ENCODE data around the gene RPS15. TPM values are rescaled to one million over a fixed set of nuclear protein-coding genes. Genes with fewer than 3 reads are reported as not detected.

RPS15 gene
- total and polyA plus RNA-seq, 2 donors from 2014 or later, result 893 to 1,823 TPM

- Histone ChIP-seq H3K9ac (ENCODE audit: low read length in 3 of 3) (no peak overlapping the region), H3K36me3 (ENCODE audit: control insufficient read depth in 2 of 3, insufficient read depth in 3 of 3, low read length in 3 of 3) (peaks cover 0 to 21% (median 14%) of the 10 kb centered on the region in 3 donors), H3K27me3 (ENCODE audit: control insufficient read depth, insufficient read depth, low read length) (no peaks in the 10 kb centered on the region), H3K9me3 (ENCODE audit: control insufficient read depth in 2 of 3, insufficient read depth in 1 of 3, low read length in 3 of 3) (no peaks in the 10 kb centered on the region), H3K27ac (ENCODE audit: low read depth in 2 of 2, low read length in 2 of 2) (no peak overlapping the region), H3K4me1 (ENCODE audit: control insufficient read depth in 2 of 3, insufficient read depth in 2 of 3, low read depth in 1 of 3, low read length in 3 of 3) (peaks cover 0 to 2% (median 0%) of the 10 kb centered on the region in 3 donors), H3K4me3 (ENCODE audit: low read length in 3 of 3) (no peak overlapping the region)
- intact Hi-C loops (cut with DNase I), result no loop called here
- DNase-seq (peak in 1 of 5 donors; percentile 75), FAIRE-seq (no peak)
- TF ChIP-seq CTCF (IDR thresholded peaks at IDR 0.05; ENCODE audit: borderline replicate concordance, extremely low read depth, insufficient read depth), result no peak
Measured at GRCh38 chr19:1432507-1432887, 5.7 kb upstream of the RPS15 start.

- peaks cover 0 to 20% (median 12%) of the 10 kb centered on the region in 3 donors for H3K36me3 ChIP-seq (ENCODE audit: control insufficient read depth in 2 of 3, insufficient read depth in 3 of 3, low read length in 3 of 3)
- no peaks in the 10 kb centered on the region for H3K9me3 ChIP-seq (ENCODE audit: control insufficient read depth in 2 of 3, insufficient read depth in 1 of 3, low read length in 3 of 3)
- FAIRE-seq, result no peak
- peaks cover 0 to 6% (median 0%) of the 10 kb centered on the region in 3 donors for H3K4me1 ChIP-seq (ENCODE audit: control insufficient read depth in 2 of 3, insufficient read depth in 2 of 3, low read depth in 1 of 3, low read length in 3 of 3)
- H3K4me3 ChIP-seq (ENCODE audit: low read length in 3 of 3), result no peak overlapping the region
- H3K27ac ChIP-seq (ENCODE audit: low read depth in 2 of 2, low read length in 2 of 2), result no peak overlapping the region
- no peak overlapping the region for H3K9ac ChIP-seq (ENCODE audit: low read length in 3 of 3)
- no peaks in the 10 kb centered on the region for H3K27me3 ChIP-seq (ENCODE audit: control insufficient read depth, insufficient read depth, low read length)
- DNase-seq, result peak in 2 of 5 donors; percentile 45 to 76
- intact Hi-C loops (cut with DNase I), result no loop called here
- TF ChIP-seq CTCF (IDR thresholded peaks at IDR 0.05; ENCODE audit: borderline replicate concordance, extremely low read depth, insufficient read depth), result no peak
Measured at GRCh38 chr19:1433119-1434039, 4.8 kb upstream of the RPS15 start.

- Histone ChIP-seq H3K36me3 (ENCODE audit: control insufficient read depth in 2 of 3, insufficient read depth in 3 of 3, low read length in 3 of 3) (peaks cover 0 to 20% (median 12%) of the 10 kb centered on the region in 3 donors), H3K4me1 (ENCODE audit: control insufficient read depth in 2 of 3, insufficient read depth in 2 of 3, low read depth in 1 of 3, low read length in 3 of 3) (peaks cover 0 to 6% (median 0%) of the 10 kb centered on the region in 3 donors), H3K9ac (ENCODE audit: low read length in 3 of 3) (no peak overlapping the region), H3K27me3 (ENCODE audit: control insufficient read depth, insufficient read depth, low read length) (no peaks in the 10 kb centered on the region), H3K27ac (ENCODE audit: low read depth in 2 of 2, low read length in 2 of 2) (no peak overlapping the region), H3K4me3 (ENCODE audit: low read length in 3 of 3) (no peak overlapping the region), H3K9me3 (ENCODE audit: control insufficient read depth in 2 of 3, insufficient read depth in 1 of 3, low read length in 3 of 3) (no peaks in the 10 kb centered on the region)
- intact Hi-C loops (cut with DNase I), result no loop called here
- DNase-seq (no peak), FAIRE-seq (no peak)
- TF ChIP-seq CTCF (IDR thresholded peaks at IDR 0.05; ENCODE audit: borderline replicate concordance, extremely low read depth, insufficient read depth), result no peak
Measured at GRCh38 chr19:1434040-1434366, 4.2 kb upstream of the RPS15 start.
